A549 (cell line): ENCODE measurements around the gene PLCH1. TPM values are rescaled to one million over a fixed set of nuclear protein-coding genes. Genes with fewer than 3 reads are reported as not detected.

Experiments used
- ATAC-seq, 2 experiments: fragments of 200-7000 bp in 1 of 2; fragments of >200 bp in 1 of 2; cut with Nextera tagmentation in 1 of 2; cut with Tn5 transposase in 1 of 2; 3 replicates each; pipeline versions ENCODE4 v1.8.0 to v1.9.1; 2018 to 2020; ENCODE audit warnings: mild to moderate bottlenecking in 1 of 2, moderate library complexity in 1 of 2
- CTCF ChIA-PET: fragments of 300-600 bp; sonication (Branson Sonifier 250); formaldehyde crosslinking; extraction: SDS; loops from one replicate; lab custom pipeline; 2021; ENCODE audit warnings: antibody characterized with exemption, inconsistent platforms; lab: Yijun Ruan, JAX
- POLR2A ChIA-PET: fragments of 350-600 bp; formaldehyde crosslinking; extraction: SDS; loops from one replicate; lab custom pipeline; 2021; ENCODE audit warnings: antibody characterized with exemption, inconsistent platforms; lab: Yijun Ruan, JAX
- DNase-seq, 2 experiments: peaks; one replicate each; pipeline versions ENCODE4 v3.0.0 to v3.0.0-alpha.2; 2011 to 2016; ENCODE audit warnings: low read depth in 1 of 2, low spot score in 1 of 2
- FAIRE-seq: peaks from 2 replicates; lab custom pipeline; 2011; peaks lifted over from hg19 to GRCh38; lab: Jason Lieb, UNC
- H3K27ac ChIP-seq, 2 experiments: fragments of >200 bp; sonication (Bioruptor Twin); formaldehyde crosslinking; 3 replicates each; pipeline ENCODE4 v1.5.1; 2016 to 2017
- H3K4me1 ChIP-seq: fragments of >200 bp; sonication (Bioruptor Twin); formaldehyde crosslinking; 3 replicates; pipeline ENCODE4 v1.6.1; 2016
- H3K4me2 ChIP-seq: fragments of >200 bp; sonication (Bioruptor Twin); formaldehyde crosslinking; 3 replicates; pipeline ENCODE4 v1.6.1; 2016
- H3K4me3 ChIP-seq: fragments of >200 bp; sonication (Bioruptor Twin); formaldehyde crosslinking; 3 replicates; pipeline ENCODE4 v1.5.1; 2016
- H3K9me3 ChIP-seq: fragments of >200 bp; sonication (Bioruptor Twin); formaldehyde crosslinking; 3 replicates; pipeline ENCODE4 v1.6.1; 2016
- BCL3 ChIP-seq: fragments of >200 bp; sonication (Bioruptor Twin); formaldehyde crosslinking; IDR thresholded peaks from 3 replicates; pipeline ENCODE4 v1.6.1; 2016
- CHD2 ChIP-seq: fragments of 150-350 bp; IDR thresholded peaks from 2 replicates; pipeline ENCODE4 v1.6.1; 2014; ENCODE audit warnings: low read length; ENCODE audit not compliant: partially characterized antibody
- EHF ChIP-seq: fragments of 250-450 bp; sonication (Bioruptor Pico); IDR thresholded peaks from 2 replicates; pipeline ENCODE4 v1.5.0; 2020; ENCODE audit warnings: mild to moderate bottlenecking
- EHMT2 ChIP-seq: fragments of 200-600 bp; sonication (generic); IDR thresholded peaks from 2 replicates; pipeline ENCODE4 v1.6.1; 2016; ENCODE audit warnings: antibody characterized with exemption, low read depth, mild to moderate bottlenecking, moderate library complexity
- EP300 ChIP-seq, 2 experiments: fragments of >200 bp; sonication (Bioruptor Twin); formaldehyde crosslinking; IDR thresholded peaks; 2 replicates in 1 of 2; 3 replicates in 1 of 2; pipeline ENCODE4 v1.6.1; 2016 to 2017
- ESRRA ChIP-seq: fragments of 150-350 bp; IDR thresholded peaks from 2 replicates; pipeline ENCODE4 v1.6.1; 2014; ENCODE audit warnings: mild to moderate bottlenecking, low read length, borderline replicate concordance
- FOSL2 ChIP-seq, 2 experiments: fragments of 450-650 bp in 1 of 2; fragments of >200 bp in 1 of 2; sonication (Bioruptor Twin) in 1 of 2; formaldehyde crosslinking; IDR thresholded peaks; 2 replicates each; pipeline versions ENCODE4 v1.5.0 to v1.6.1; 2016 to 2020; ENCODE audit warnings: mild to moderate bottlenecking in 1 of 2, moderate library complexity in 1 of 2
- HES2 ChIP-seq: fragments of >200 bp; sonication (Bioruptor Twin); formaldehyde crosslinking; IDR thresholded peaks from 2 replicates; pipeline ENCODE4 v1.6.1; 2016
- HEYL ChIP-seq: fragments of 250-450 bp; sonication (Bioruptor Pico); IDR thresholded peaks from 2 replicates; pipeline ENCODE4 v1.8.0; 2021; ENCODE audit warnings: mild to moderate bottlenecking, moderate library complexity
- MAX ChIP-seq: IDR thresholded peaks from 2 replicates; pipeline ENCODE4 v1.6.1; 2012
- NFE2L2 ChIP-seq: fragments of 150-350 bp; conservative IDR thresholded peaks from 2 replicates; pipeline ENCODE4 v1.6.1; 2014; ENCODE audit warnings: low read length
- PHF8 ChIP-seq: fragments of 200-600 bp; sonication (generic); IDR thresholded peaks from 2 replicates; pipeline ENCODE4 v1.6.1; 2016; ENCODE audit warnings: low read depth, mild to moderate bottlenecking, antibody characterized with exemption, moderate library complexity, borderline replicate concordance
- RARB ChIP-seq: fragments of 250-450 bp; sonication (Bioruptor Pico); IDR thresholded peaks from 2 replicates; pipeline ENCODE4 v1.8.0; 2021; ENCODE audit warnings: mild to moderate bottlenecking, moderate library complexity
- REST ChIP-seq: fragments of 200-600 bp; sonication (generic); IDR thresholded peaks from 2 replicates; pipeline ENCODE4 v1.6.1; 2016; ENCODE audit warnings: antibody characterized with exemption, mild to moderate bottlenecking, moderate library complexity
- SREBF2 ChIP-seq: fragments of 450-650 bp; IDR thresholded peaks from 2 replicates; pipeline ENCODE4 v1.6.1; 2014; ENCODE audit warnings: mild to moderate bottlenecking, moderate library complexity
- TFCP2L1 ChIP-seq: fragments of 250-450 bp; sonication (Bioruptor Pico); IDR thresholded peaks from 2 replicates; pipeline ENCODE4 v1.5.0; 2021; ENCODE audit warnings: mild to moderate bottlenecking
- TP53 ChIP-seq: fragments of 250-450 bp; sonication (Bioruptor Pico); IDR thresholded peaks from 2 replicates; pipeline ENCODE4 v1.5.0; 2021; ENCODE audit warnings: mild to moderate bottlenecking, moderate library complexity
- WGBS: methylation state at CpG from one replicate; pipeline ENCODE4 v1.1.6; 2017; ENCODE audit errors: missing lambda C conversion rate; 5-methylcytosine and 5-hydroxymethylcytosine counted together
- polyA plus RNA-seq, 4 experiments: library from polyadenylated mRNA; depleted of rRNA in 3 of 4; stranded (reverse); fragments of >200 nt; fragmentation: RNase III in 1 of 4; extraction: RNeasy Plus Mini Kit Qiagen cat#74134 plus additional on column Dnase treatment in 1 of 4; gene quantifications; 2 replicates in 3 of 4; 3 replicates in 1 of 4; pipeline ENCODE4 v1.2.3, GENCODE V29; 2011 to 2017

The PLCH1 gene
- polyA plus RNA-seq, 2 of the 4 experiments (the other 2 are of a cell fraction) = 2.1 to 11.1 TPM

GRCh38 chr3:155335724-155336354 is 409.0 kb downstream of the PLCH1 start:
- Histone ChIP-seq H3K4me1 (no peaks in the 10 kb centered on the region), H3K4me3 (no peak overlapping the region), H3K27ac (no peak overlapping the region), H3K9me3 (no peaks in the 10 kb centered on the region), H3K4me2 (no peak overlapping the region)
- FAIRE-seq (no peak), DNase-seq (no peak), ATAC-seq (no peak)
- TF ChIP-seq SREBF2 (no peak), HES2 (no peak), HEYL (CRISPR knock-in tag) (no peak)
- ChIA-PET POLR2A (interaction anchor here (0.6 kb wide), 1 partner anchor 375 kb away, joined by 3 read pairs; no protein-coding TSS in a partner anchor), CTCF (interaction anchor here (1.2 kb wide), 1 partner anchor 12 kb away, joined by 4 read pairs; no protein-coding TSS in a partner anchor)
- 57% methylated on average over 3 of the region's 3 CpGs for WGBS

- H3K27ac ChIP-seq = no peak overlapping the region
- WGBS = 52% methylated on average over 6 of the region's 6 CpGs
Observed at GRCh38 chr3:155334914-155335723, 409.8 kb downstream of the PLCH1 start.

GRCh38 chr3:155334215-155334913 is 410.5 kb downstream of the PLCH1 start:
- Histone ChIP-seq H3K4me1 (no peaks in the 10 kb centered on the region), H3K4me2 (no peak overlapping the region), H3K9me3 (no peaks in the 10 kb centered on the region), H3K4me3 (no peak overlapping the region), H3K27ac (no peak overlapping the region)
- TF ChIP-seq EP300 (IDR thresholded peaks at IDR 0.05) (no peak), BCL3 (no peak), TP53 (no peak), FOSL2 (IDR thresholded peaks at IDR 0.05) (no peak), FOSL2 (CRISPR knock-in tag; IDR thresholded peaks at IDR 0.05) (no peak), ESRRA (no peak), MAX (no peak), CHD2 (no peak)
- ATAC-seq (no peak), DNase-seq (no peak), FAIRE-seq (no peak)
- CTCF ChIA-PET = interaction anchor here (0.9 kb wide), 1 partner anchor 18 kb away, joined by 4 read pairs; no protein-coding TSS in a partner anchor
- POLR2A ChIA-PET = no interaction called here
- WGBS = 16% methylated on average over 3 of the region's 3 CpGs

More at GRCh38 chr3:155334914-155335723, 409.8 kb downstream of the PLCH1 start:
- DNase-seq (no peak), ATAC-seq (no peak), FAIRE-seq (no peak)
- Histone ChIP-seq H3K4me2 (no peak overlapping the region), H3K4me1 (no peaks in the 10 kb centered on the region), H3K4me3 (no peak overlapping the region), H3K9me3 (no peaks in the 10 kb centered on the region)
- TF ChIP-seq EHMT2 = no peak
- no peak for TF ChIP-seq REST
- no peak for TF ChIP-seq EP300 (IDR thresholded peaks at IDR 0.05)
- no peak for TF ChIP-seq NFE2L2
- no peak for TF ChIP-seq TFCP2L1 (CRISPR knock-in tag)
- no peak for TF ChIP-seq EHF
- no peak for TF ChIP-seq RARB (CRISPR knock-in tag)
- no peak for TF ChIP-seq PHF8
- CTCF ChIA-PET = interaction anchor here (1.2 kb wide), 1 partner anchor 12 kb away, joined by 4 read pairs; no protein-coding TSS in a partner anchor
- POLR2A ChIA-PET = no interaction called here
